CD14-positive monocyte (primary cell): ENCODE measurements around the gene SEC22B. TPM values are rescaled to one million over a fixed set of nuclear protein-coding genes. Genes with fewer than 3 reads are reported as not detected.
"Not testable (repeated sequence)": the region's sequence is repeated elsewhere in the genome, so short reads cannot be mapped to it uniquely, and the experiment has no call there.

ENCODE experiments used
- DNase-seq, 3 donors: peaks; one replicate each; pipeline ENCODE4 v3.0.0-alpha.2; 2011 to 2022
- H2AFZ ChIP-seq: 2 replicates; pipeline ENCODE4 v1.6.0; 2012; ENCODE audit warnings: mild to moderate bottlenecking, low read depth, low read length, inconsistent platforms; ENCODE audit not compliant: insufficient read depth, poor library complexity, severe bottlenecking
- H3K27ac ChIP-seq, 2 donors: 1 replicate in 1 of 2; 2 replicates in 1 of 2; pipeline ENCODE4 v1.5.1; 2012 to 2013; ENCODE audit warnings: low read length in 2 of 2, control low read depth in 1 of 2, inconsistent platforms in 1 of 2, low read depth in 1 of 2, mild to moderate bottlenecking in 1 of 2
- H3K27me3 ChIP-seq, 2 donors: one replicate each; pipeline versions ENCODE4 v1.6.0 to v1.6.1; 2011 to 2013; ENCODE audit warnings: low read length in 2 of 2; ENCODE audit not compliant: control insufficient read depth in 2 of 2, insufficient read depth in 2 of 2
- H3K36me3 ChIP-seq, 2 donors: replicated peaks in 1 of 2; 1 replicate in 1 of 2; 2 replicates in 1 of 2; pipeline versions ENCODE4 v1.5.1 to v1.6.1; 2012 to 2013; ENCODE audit warnings: low read length in 2 of 2, control low read depth in 1 of 2, inconsistent platforms in 1 of 2, mild to moderate bottlenecking in 1 of 2; ENCODE audit not compliant: insufficient read depth in 2 of 2, control insufficient read depth in 1 of 2
- H3K4me1 ChIP-seq, 2 donors: 1 replicate in 1 of 2; 2 replicates in 1 of 2; pipeline versions ENCODE4 v1.5.1 to v1.6.1; 2012 to 2013; ENCODE audit warnings: low read length in 2 of 2, control low read depth in 1 of 2, inconsistent platforms in 1 of 2, mild to moderate bottlenecking in 1 of 2, moderate library complexity in 1 of 2; ENCODE audit not compliant: insufficient read depth in 2 of 2, control insufficient read depth in 1 of 2
- H3K4me2 ChIP-seq: replicated peaks from 2 replicates; pipeline ENCODE3; 2012; ENCODE audit warnings: low read length, moderate library complexity, mild to moderate bottlenecking; ENCODE audit not compliant: poor library complexity, severe bottlenecking; ENCODE audit errors: extremely low read depth
- H3K4me3 ChIP-seq, 3 experiments: fragments of 200-600 bp in 1 of 3; sonication (generic) in 1 of 3; replicated peaks in 1 of 3; 1 replicate in 2 of 3; 2 replicates in 1 of 3; pipeline ENCODE4 v1.5.1; 2011 to 2013; ENCODE audit warnings: low read length in 3 of 3, mild to moderate bottlenecking in 3 of 3, control low read depth in 2 of 3, low read depth in 2 of 3, inconsistent platforms in 1 of 3, moderate library complexity in 1 of 3
- H3K79me2 ChIP-seq: 2 replicates; pipeline ENCODE4 v1.6.0; 2012; ENCODE audit warnings: mild to moderate bottlenecking, control low read depth, inconsistent platforms, low read length, moderate library complexity; ENCODE audit not compliant: insufficient read depth
- H3K9ac ChIP-seq: 2 replicates; pipeline ENCODE4 v1.6.0; 2017; ENCODE audit warnings: low read length, mild to moderate bottlenecking; ENCODE audit not compliant: insufficient read depth, poor library complexity, severe bottlenecking
- H3K9me3 ChIP-seq, 2 donors: replicated peaks in 1 of 2; 1 replicate in 1 of 2; 2 replicates in 1 of 2; pipeline versions ENCODE4 v1.5.1 to v1.6.1; 2012 to 2013; ENCODE audit warnings: low read length in 2 of 2, control low read depth in 1 of 2; ENCODE audit not compliant: control insufficient read depth in 1 of 2, insufficient read depth in 1 of 2
- H4K20me1 ChIP-seq: 2 replicates; pipeline ENCODE4 v1.6.0; 2012; ENCODE audit warnings: mild to moderate bottlenecking, low read length, control low read depth, moderate library complexity; ENCODE audit not compliant: insufficient read depth
- H3K27ac Mint-ChIP-seq, 7 donors: one replicate each; pipeline ENCODE4 v1.8.0; 2020; ENCODE audit warnings: mild to moderate bottlenecking in 7 of 7, mixed read lengths in 7 of 7, moderate library complexity in 6 of 7, inconsistent platforms in 2 of 7
- H3K27me3 Mint-ChIP-seq, 3 donors: one replicate each; pipeline ENCODE4 v1.8.0; 2021 to 2022; ENCODE audit warnings: low read depth in 3 of 3, mild to moderate bottlenecking in 3 of 3, mixed read lengths in 3 of 3, moderate library complexity in 3 of 3, inconsistent platforms in 1 of 3
- H3K36me3 Mint-ChIP-seq, 2 donors: one replicate each; pipeline ENCODE4 v1.8.0; 2020; ENCODE audit warnings: mixed read lengths in 2 of 2, inconsistent platforms in 1 of 2, mild to moderate bottlenecking in 1 of 2
- H3K4me1 Mint-ChIP-seq: one replicate; pipeline ENCODE4 v1.8.0; 2020; ENCODE audit warnings: mild to moderate bottlenecking, mixed read lengths
- H3K4me3 Mint-ChIP-seq, 2 donors: one replicate each; pipeline ENCODE4 v1.8.0; 2020; ENCODE audit warnings: mild to moderate bottlenecking in 2 of 2, mixed read lengths in 2 of 2, moderate library complexity in 1 of 2
- H3K9me3 Mint-ChIP-seq, 7 donors: one replicate each; pipeline ENCODE4 v1.8.0; 2020 to 2022; ENCODE audit warnings: mixed read lengths in 7 of 7, mild to moderate bottlenecking in 6 of 7, moderate library complexity in 6 of 7, inconsistent platforms in 2 of 7
- WGBS: methylation state at CpG from one replicate; pipeline ENCODE4 v1.1.5; 2013; ENCODE audit warnings: missing lambda C conversion rate; ENCODE audit not compliant: insufficient coverage; 5-methylcytosine and 5-hydroxymethylcytosine counted together
- intact Hi-C, 2 donors: fragments of 100-400 bp; cut with micrococcal nuclease; formaldehyde crosslinking; loops; one replicate each; pipeline versions ENCODE4 v1.15.0 to v1.15.1; 2023
- polyA plus RNA-seq, 3 donors: library from polyadenylated mRNA; depleted of rRNA in 1 of 3; unstranded in 2 of 3; stranded (reverse) in 1 of 3; fragments of 300-500 nt in 2 of 3; fragments of >200 nt in 1 of 3; fragmentation: Illumina TruSeq in 2 of 3; gene quantifications; 1 replicate in 2 of 3; 2 replicates in 1 of 3; pipeline ENCODE4 v1.2.3, GENCODE V29; 2012 to 2021

The SEC22B gene
- polyA plus RNA-seq, 3 donors, result 10.1 to 23.5 (median 18.9) TPM

- H3K9me3 Mint-ChIP-seq, H4K20me1 ChIP-seq, H3K79me2 ChIP-seq, H3K4me2 ChIP-seq, H3K9me3 ChIP-seq, H3K36me3 ChIP-seq, intact Hi-C loops, H2AFZ ChIP-seq, H3K36me3 Mint-ChIP-seq, H3K27me3 ChIP-seq, H3K4me3 ChIP-seq, H3K9ac ChIP-seq, H3K27me3 Mint-ChIP-seq, H3K4me3 Mint-ChIP-seq: not testable (repeated sequence)
- Mint-ChIP-seq H3K4me1 (peaks cover 19% of the 10 kb centered on the region), H3K27ac (peak overlapping the region; percentile 77 to 92 (median 87))
- H3K4me1 ChIP-seq, result peaks cover 33 to 37% of the 10 kb centered on the region in 2 donors
- WGBS, result 83% methylated on average over 3 of the region's 4 CpGs
- H3K27ac ChIP-seq, result peak overlapping the region; percentile 25 to 75
- DNase-seq, result peak; percentile 63 to 87 (median 76)
Measured at GRCh38 chr1:120123813-120124510, 52.4 kb downstream of the SEC22B start.

GRCh38 chr1:120122262-120122893 is 53.9 kb downstream of the SEC22B start:
- H3K9me3 ChIP-seq, H3K79me2 ChIP-seq, intact Hi-C loops, H3K27me3 Mint-ChIP-seq, H4K20me1 ChIP-seq, H3K27me3 ChIP-seq, H3K4me2 ChIP-seq, H3K36me3 ChIP-seq, H3K36me3 Mint-ChIP-seq, H2AFZ ChIP-seq, H3K9ac ChIP-seq, H3K9me3 Mint-ChIP-seq: not testable (repeated sequence)
- Mint-ChIP-seq H3K4me3 (peak overlapping the region in 1 of 2 donors; percentile 53), H3K4me1 (peaks cover 24% of the 10 kb centered on the region), H3K27ac (peak overlapping the region; percentile 72 to 93 (median 88))
- Histone ChIP-seq H3K4me1 (peaks cover 38 to 39% of the 10 kb centered on the region in 2 donors), H3K27ac (peak overlapping the region in 1 of 2 donors; percentile 26), H3K4me3 (peak overlapping the region in 1 of 3 experiments; percentile 32)
- no CpG with 5 or more reads among the region's 5 CpGs for WGBS
- peak in 2 of 3 donors; percentile 24 to 41 for DNase-seq

- intact Hi-C loops, H3K4me3 ChIP-seq, H3K9ac ChIP-seq, H3K36me3 ChIP-seq, H2AFZ ChIP-seq, DNase-seq, H4K20me1 ChIP-seq, H3K27me3 ChIP-seq, H3K27me3 Mint-ChIP-seq, H3K36me3 Mint-ChIP-seq, H3K4me2 ChIP-seq, H3K9me3 Mint-ChIP-seq, H3K9me3 ChIP-seq, H3K79me2 ChIP-seq, H3K4me3 Mint-ChIP-seq: not testable (repeated sequence)
- Mint-ChIP-seq H3K27ac (peak overlapping the region in 6 of 7 donors; percentile 46 to 87 (median 82)), H3K4me1 (peaks cover 27% of the 10 kb centered on the region)
- 80% methylated on average over 1 of the region's 1 CpG for WGBS
- peak overlapping the region in 1 of 2 donors; percentile 26 for H3K27ac ChIP-seq
- peaks cover 40% of the 10 kb centered on the region in 2 donors for H3K4me1 ChIP-seq
Measured at GRCh38 chr1:120121830-120122229, 54.5 kb downstream of the SEC22B start.

GRCh38 chr1:120120525-120120924 is 55.8 kb downstream of the SEC22B start:
- H3K9ac ChIP-seq, H3K27me3 Mint-ChIP-seq, H3K27ac Mint-ChIP-seq, H3K4me3 ChIP-seq, H4K20me1 ChIP-seq, H2AFZ ChIP-seq, DNase-seq, H3K27ac ChIP-seq, H3K36me3 Mint-ChIP-seq, H3K4me3 Mint-ChIP-seq, H3K27me3 ChIP-seq, H3K9me3 ChIP-seq, H3K9me3 Mint-ChIP-seq, H3K79me2 ChIP-seq, H3K4me2 ChIP-seq, intact Hi-C loops, H3K36me3 ChIP-seq: not testable (repeated sequence)
- WGBS, result no CpG with 5 or more reads among the region's 4 CpGs
- H3K4me1 Mint-ChIP-seq, result peaks cover 30% of the 10 kb centered on the region
- peaks cover 40 to 42% of the 10 kb centered on the region in 2 donors for H3K4me1 ChIP-seq
